GM18951 (cell line): ENCODE data around the gene PAPPA2.

Experiments
- POLR2A ChIP-seq: IDR thresholded peaks from 4 replicates; pipeline ENCODE4 v1.6.1; 2011; ENCODE audit warnings: mild to moderate bottlenecking; ENCODE audit not compliant: insufficient read length, insufficient read depth; ENCODE audit errors: extremely low read depth
- in situ Hi-C: fragments of 300-500 bp; cut with MboI; formaldehyde crosslinking; loops from one replicate; pipeline ENCODE4 v1.12.0; 2022; ENCODE audit warnings: low sequenced_read_pairs, mixed read lengths, inconsistent platforms; ENCODE audit not compliant: unreplicated experiment

Gene PAPPA2

GRCh38 chr1:176790786-176791185 is 327.8 kb downstream of the PAPPA2 start:
- in situ Hi-C loops = no loop called here
- TF ChIP-seq POLR2A = no peak

- in situ Hi-C loops = no loop called here
- TF ChIP-seq POLR2A = no peak
Measured at GRCh38 chr1:176791906-176792305, 328.9 kb downstream of the PAPPA2 start.

GRCh38 chr1:176794897-176795508 is 332.0 kb downstream of the PAPPA2 start:
- no peak for TF ChIP-seq POLR2A
- in situ Hi-C loops = no loop called here

GRCh38 chr1:176795929-176796328 is 333.0 kb downstream of the PAPPA2 start:
- in situ Hi-C loops = no loop called here
- TF ChIP-seq POLR2A = no peak

- TF ChIP-seq POLR2A = no peak
- in situ Hi-C loops = no loop called here
Measured at GRCh38 chr1:176796583-176796982, 333.6 kb downstream of the PAPPA2 start.

- in situ Hi-C loops = no loop called here
Measured at GRCh38 chr1:176799327-176799726, 336.4 kb downstream of the PAPPA2 start.

GRCh38 chr1:176800978-176801513 is 338.1 kb downstream of the PAPPA2 start:
- TF ChIP-seq POLR2A = no peak
- in situ Hi-C loops = no loop called here

More at GRCh38 chr1:176799327-176799726, 336.4 kb downstream of the PAPPA2 start:
- TF ChIP-seq POLR2A = no peak

- no peak for TF ChIP-seq POLR2A
- in situ Hi-C loops = no loop called here
Measured at GRCh38 chr1:176801514-176802020, 338.6 kb downstream of the PAPPA2 start.

GRCh38 chr1:176802316-176802715 is 339.3 kb downstream of the PAPPA2 start:
- in situ Hi-C loops = no loop called here
- TF ChIP-seq POLR2A = no peak

GRCh38 chr1:176803042-176803441 is 340.1 kb downstream of the PAPPA2 start:
- in situ Hi-C loops = no loop called here

GRCh38 chr1:176803596-176803995 is 340.6 kb downstream of the PAPPA2 start:
- TF ChIP-seq POLR2A = no peak
- in situ Hi-C loops = no loop called here

More at GRCh38 chr1:176803042-176803441, 340.1 kb downstream of the PAPPA2 start:
- TF ChIP-seq POLR2A = no peak

- in situ Hi-C loops = no loop called here
- no peak for TF ChIP-seq POLR2A
Measured at GRCh38 chr1:176809292-176809691, 346.3 kb downstream of the PAPPA2 start.

GRCh38 chr1:176811511-176812288 is 348.7 kb downstream of the PAPPA2 start:
- no peak for TF ChIP-seq POLR2A
- in situ Hi-C loops = no loop called here
